Activated CD8-positive, alpha-beta T cell treated with anti-CD3 and anti-CD28 coated beads for 36 hours (primary cell): ENCODE data around the gene PCSK5. TPM values are rescaled to one million over a fixed set of nuclear protein-coding genes. Genes with fewer than 3 reads are reported as not detected.

ENCODE experiments used
- ATAC-seq: fragments of 200-7000 bp; cut with Tn5 transposase; one replicate; pipeline ENCODE4 v1.10.0; 2021; ENCODE audit warnings: mild to moderate bottlenecking, moderate library complexity
- CTCF ChIA-PET: fragments of 350-600 bp; sonication (Branson Sonifier 250); formaldehyde crosslinking; loops from one replicate; lab custom pipeline; 2021; ENCODE audit warnings: antibody characterized with exemption; lab: Charles Lee
- POLR2A ChIA-PET: fragments of 350-600 bp; sonication (Branson Sonifier 250); formaldehyde crosslinking; loops from one replicate; lab custom pipeline; 2021; ENCODE audit warnings: antibody characterized with exemption; lab: Charles Lee
- DNase-seq: peaks from one replicate; pipeline ENCODE4 v3.0.0-alpha.2; 2020
- H3K27ac Mint-ChIP-seq: one replicate; pipeline ENCODE4 v1.8.0; 2021; ENCODE audit warnings: mild to moderate bottlenecking, mixed read lengths
- H3K27me3 Mint-ChIP-seq: one replicate; pipeline ENCODE4 v1.8.0; 2021; ENCODE audit warnings: mixed read lengths
- H3K36me3 Mint-ChIP-seq: one replicate; pipeline ENCODE4 v1.8.0; 2021; ENCODE audit warnings: low read depth, mixed read lengths
- H3K4me1 Mint-ChIP-seq: one replicate; pipeline ENCODE4 v1.8.0; 2021; ENCODE audit warnings: low read depth, mixed read lengths
- H3K4me3 Mint-ChIP-seq: one replicate; pipeline ENCODE4 v1.8.0; 2021; ENCODE audit warnings: mild to moderate bottlenecking, moderate library complexity, mixed read lengths
- H3K9me3 Mint-ChIP-seq: one replicate; pipeline ENCODE4 v1.8.0; 2021; ENCODE audit warnings: mixed read lengths
- intact Hi-C: fragments of 100-400 bp; cut with micrococcal nuclease; formaldehyde crosslinking; loops from one replicate; pipeline ENCODE4 v1.10.0; 2022
- total RNA-seq, 2 experiments: library from RNA; stranded (reverse); gene quantifications; one replicate each; pipeline ENCODE4 v1.2.3, GENCODE V29; 2021
- TF ChIP-seq, protein P1 (sequence below): fragments of 200-600 bp; IDR thresholded peaks from one replicate; pipeline ENCODE4 v1.8.0; 2022; ENCODE audit warnings: antibody characterized with exemption, mild to moderate bottlenecking

PCSK5 gene
- total RNA-seq, 2 experiments from 2014 or later, result 4.7 to 5.2 TPM

DNA sequence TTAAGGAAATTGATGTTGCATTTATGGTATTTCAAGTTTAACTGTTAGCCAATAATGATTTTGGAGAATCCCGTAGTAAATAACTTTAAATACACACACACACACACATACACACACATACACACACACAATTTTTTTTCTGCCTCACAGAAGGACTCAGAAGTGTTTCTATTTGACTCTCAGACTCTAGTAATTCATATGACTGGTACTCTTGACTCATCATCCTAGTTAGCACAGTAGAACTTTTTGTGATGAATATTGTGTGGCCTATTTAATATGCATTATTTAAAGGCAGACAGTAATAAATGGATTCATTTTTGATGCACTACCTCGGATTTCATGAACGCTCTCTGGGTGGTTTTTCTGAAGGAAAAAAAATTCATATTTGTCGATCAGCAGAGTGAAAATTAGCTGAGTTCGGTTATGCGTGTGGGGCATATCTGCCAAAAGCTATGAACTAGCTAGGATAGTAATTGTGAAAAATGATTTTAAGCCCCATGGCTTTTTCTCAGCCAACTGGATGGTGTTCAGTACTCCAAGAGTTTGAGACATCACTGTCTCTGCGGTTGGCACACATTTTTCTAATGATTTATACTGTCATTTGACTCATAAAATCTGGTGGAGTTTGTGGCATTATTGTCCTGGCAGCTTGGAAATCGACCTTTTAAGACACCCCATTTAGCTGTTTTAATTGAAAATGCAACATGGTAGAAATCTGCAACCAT is 102.2 kb downstream of the PCSK5 start:
- Mint-ChIP-seq H3K27ac (no peak overlapping the region), H3K4me1 (peaks cover 38% of the 10 kb centered on the region), H3K27me3 (no peaks in the 10 kb centered on the region), H3K36me3 (peaks cover 14% of the 10 kb centered on the region), H3K9me3 (no peaks in the 10 kb centered on the region), H3K4me3 (no peak overlapping the region)
- POLR2A ChIA-PET, result interaction anchor here (0.7 to 0.8 kb wide), 2 partner anchors 31 to 102 kb away, joined by 3 read pairs; partner anchors contain the start of gene PCSK5
- peak; percentile 51 for ATAC-seq
- CTCF ChIA-PET, result interaction anchor here (1.6 kb wide), 1 partner anchor 17 kb away, joined by 4 read pairs; no protein-coding TSS in a partner anchor
- intact Hi-C loops, result no loop called here
- DNase-seq, result no peak
- TF ChIP-seq, protein P1, sequence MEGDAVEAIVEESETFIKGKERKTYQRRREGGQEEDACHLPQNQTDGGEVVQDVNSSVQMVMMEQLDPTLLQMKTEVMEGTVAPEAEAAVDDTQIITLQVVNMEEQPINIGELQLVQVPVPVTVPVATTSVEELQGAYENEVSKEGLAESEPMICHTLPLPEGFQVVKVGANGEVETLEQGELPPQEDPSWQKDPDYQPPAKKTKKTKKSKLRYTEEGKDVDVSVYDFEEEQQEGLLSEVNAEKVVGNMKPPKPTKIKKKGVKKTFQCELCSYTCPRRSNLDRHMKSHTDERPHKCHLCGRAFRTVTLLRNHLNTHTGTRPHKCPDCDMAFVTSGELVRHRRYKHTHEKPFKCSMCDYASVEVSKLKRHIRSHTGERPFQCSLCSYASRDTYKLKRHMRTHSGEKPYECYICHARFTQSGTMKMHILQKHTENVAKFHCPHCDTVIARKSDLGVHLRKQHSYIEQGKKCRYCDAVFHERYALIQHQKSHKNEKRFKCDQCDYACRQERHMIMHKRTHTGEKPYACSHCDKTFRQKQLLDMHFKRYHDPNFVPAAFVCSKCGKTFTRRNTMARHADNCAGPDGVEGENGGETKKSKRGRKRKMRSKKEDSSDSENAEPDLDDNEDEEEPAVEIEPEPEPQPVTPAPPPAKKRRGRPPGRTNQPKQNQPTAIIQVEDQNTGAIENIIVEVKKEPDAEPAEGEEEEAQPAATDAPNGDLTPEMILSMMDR, result no peak

DNA sequence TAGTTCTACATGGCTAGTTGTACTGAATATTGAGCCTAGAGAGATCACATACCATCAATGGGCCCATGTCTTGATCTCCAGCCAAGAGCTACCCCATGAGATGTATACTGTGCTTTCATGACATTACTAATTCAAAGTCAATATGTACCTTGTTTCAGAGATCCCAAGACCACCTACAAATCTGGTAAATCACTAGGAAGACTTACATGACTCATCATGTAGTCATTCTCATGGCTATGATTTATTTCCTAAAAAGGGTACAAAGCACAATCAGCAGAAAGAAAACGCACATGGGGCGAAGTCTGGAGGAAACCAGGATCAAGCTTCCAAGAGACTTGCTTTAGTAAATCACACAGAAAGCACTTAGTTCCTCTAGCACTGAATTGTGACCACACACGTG is 103.0 kb downstream of the PCSK5 start:
- no peak for DNase-seq
- TF ChIP-seq, protein P1, result no peak
- peaks cover 45% of the 10 kb centered on the region for H3K4me1 Mint-ChIP-seq
- ATAC-seq, result no peak
- intact Hi-C loops, result no loop called here
- no peak overlapping the region for H3K27ac Mint-ChIP-seq
- H3K36me3 Mint-ChIP-seq, result peaks cover 18% of the 10 kb centered on the region
- no peak overlapping the region for H3K4me3 Mint-ChIP-seq
- no peaks in the 10 kb centered on the region for H3K9me3 Mint-ChIP-seq
- ChIA-PET CTCF (interaction anchor here (1.6 kb wide), 1 partner anchor 18 kb away, joined by 4 read pairs; no protein-coding TSS in a partner anchor), POLR2A (interaction anchor here (0.8 kb wide), 1 partner anchor 103 kb away, joined by 3 read pairs; the partner anchor contains the start of gene PCSK5)
- H3K27me3 Mint-ChIP-seq, result no peaks in the 10 kb centered on the region

DNA sequence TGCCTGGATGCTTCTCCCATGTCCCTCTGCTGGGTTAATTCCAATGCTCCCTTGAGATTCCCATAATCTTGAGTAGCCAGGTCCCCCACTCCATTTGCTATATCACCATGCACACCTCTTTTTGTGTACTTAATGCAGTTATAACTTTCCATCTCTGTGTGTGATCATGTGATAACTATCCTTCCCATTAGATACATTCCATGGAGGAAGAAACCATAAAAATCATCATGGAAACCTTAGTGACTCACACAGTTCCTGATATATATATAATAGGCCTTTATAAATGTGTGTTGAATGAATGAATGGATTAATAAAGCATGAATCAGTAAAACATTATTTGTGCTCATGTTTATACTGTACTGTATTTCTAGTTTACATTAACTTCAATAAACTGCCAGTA is 104.6 kb downstream of the PCSK5 start:
- TF ChIP-seq, protein P1, result no peak
- intact Hi-C loops, result no loop called here
- no peaks in the 10 kb centered on the region for H3K9me3 Mint-ChIP-seq
- ChIA-PET POLR2A (no interaction called here), CTCF (no interaction called here)
- peaks cover 46% of the 10 kb centered on the region for H3K4me1 Mint-ChIP-seq
- no peak overlapping the region for H3K27ac Mint-ChIP-seq
- peaks cover 16% of the 10 kb centered on the region for H3K36me3 Mint-ChIP-seq
- ATAC-seq, result no peak
- no peaks in the 10 kb centered on the region for H3K27me3 Mint-ChIP-seq
- H3K4me3 Mint-ChIP-seq, result no peak overlapping the region
- DNase-seq, result no peak

DNA sequence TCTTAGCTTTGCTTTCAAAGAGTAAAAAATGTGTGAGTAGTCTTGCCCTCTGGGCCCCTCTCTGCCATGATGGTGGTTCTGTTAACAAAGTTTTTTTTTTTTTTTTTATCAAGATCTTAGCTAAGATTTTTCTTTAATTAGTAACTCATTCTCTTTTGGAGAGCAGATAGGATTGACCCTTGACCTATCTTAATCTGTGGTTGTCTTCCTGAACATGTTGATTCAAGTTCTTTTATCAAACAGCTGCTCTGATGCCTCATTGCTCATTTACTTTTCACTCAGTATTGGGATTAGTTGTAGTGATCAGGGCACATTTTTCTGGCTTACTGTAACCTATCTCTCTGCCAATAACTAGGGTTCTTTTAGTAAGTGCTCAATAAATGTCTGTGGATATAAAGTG is 106.3 kb downstream of the PCSK5 start:
- CTCF ChIA-PET, result interaction anchor here (0.8 kb wide), 1 partner anchor 86 kb away, joined by 3 read pairs; no protein-coding TSS in a partner anchor
- POLR2A ChIA-PET, result no interaction called here
- intact Hi-C loops, result no loop called here
- no peak for ATAC-seq
- Mint-ChIP-seq H3K4me1 (peaks cover 46% of the 10 kb centered on the region), H3K4me3 (no peak overlapping the region), H3K9me3 (no peaks in the 10 kb centered on the region), H3K27ac (no peak overlapping the region), H3K36me3 (peaks cover 14% of the 10 kb centered on the region), H3K27me3 (no peaks in the 10 kb centered on the region)
- no peak for DNase-seq
- TF ChIP-seq, protein P1, result no peak

DNA sequence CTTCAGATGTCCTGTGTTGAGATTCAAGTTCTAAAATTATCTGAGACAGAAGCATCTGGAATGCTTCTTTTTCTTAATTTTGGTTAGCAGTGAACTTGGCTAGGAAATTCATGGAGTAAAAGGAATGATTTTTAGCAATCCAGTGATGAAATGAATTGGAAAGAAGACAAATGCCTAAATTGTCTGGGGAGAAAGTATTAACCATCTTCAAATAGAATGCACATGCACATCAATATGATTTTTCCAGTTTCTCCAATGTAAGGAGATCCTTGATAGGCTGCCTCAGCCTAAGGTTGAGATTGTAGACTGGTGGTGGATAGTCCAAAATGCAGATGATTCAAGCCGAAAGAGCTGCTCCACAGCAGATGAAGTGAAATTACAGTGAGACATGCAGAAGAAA is 106.7 kb downstream of the PCSK5 start:
- TF ChIP-seq, protein P1, result no peak
- peaks cover 14% of the 10 kb centered on the region for H3K36me3 Mint-ChIP-seq
- ATAC-seq (no peak), DNase-seq (no peak)
- H3K4me3 Mint-ChIP-seq, result no peak overlapping the region
- intact Hi-C loops, result no loop called here
- H3K4me1 Mint-ChIP-seq, result peaks cover 44% of the 10 kb centered on the region
- no peaks in the 10 kb centered on the region for H3K27me3 Mint-ChIP-seq
- ChIA-PET POLR2A (no interaction called here), CTCF (no interaction called here)
- no peaks in the 10 kb centered on the region for H3K9me3 Mint-ChIP-seq
- no peak overlapping the region for H3K27ac Mint-ChIP-seq
